ENCODE results near the gene MPI. TPM values are rescaled to one million over a fixed set of nuclear protein-coding genes. Genes with fewer than 3 reads are reported as not detected.
A peak's percentile ranks its signal among the peaks of the same experiment; 100 is the strongest.

Gene MPI
- polyA plus RNA-seq, 1 experiment, result 105 TPM

DNA sequence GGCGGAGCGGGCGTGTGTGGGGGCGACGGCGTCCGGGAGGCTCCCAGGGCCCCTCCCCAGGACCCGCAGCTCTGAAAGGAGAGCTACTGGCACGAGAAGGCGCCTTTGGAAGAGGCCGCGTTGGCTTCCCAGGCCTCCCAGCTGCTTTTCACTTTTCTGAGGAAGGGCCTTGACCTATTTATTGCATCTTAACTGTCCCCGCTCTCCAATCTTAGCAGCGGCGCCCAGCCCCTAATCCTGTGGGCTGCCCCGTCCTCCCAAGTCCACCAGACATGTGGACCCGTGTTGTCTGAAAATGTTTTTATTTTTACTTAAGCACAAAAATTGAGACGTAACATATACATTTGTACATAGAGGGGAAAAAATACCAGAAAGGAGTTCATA, 46.4 kb upstream of the MPI start:
- POLR2A ChIA-PET, result no interaction called here
- TF ChIP-seq, protein P1, sequence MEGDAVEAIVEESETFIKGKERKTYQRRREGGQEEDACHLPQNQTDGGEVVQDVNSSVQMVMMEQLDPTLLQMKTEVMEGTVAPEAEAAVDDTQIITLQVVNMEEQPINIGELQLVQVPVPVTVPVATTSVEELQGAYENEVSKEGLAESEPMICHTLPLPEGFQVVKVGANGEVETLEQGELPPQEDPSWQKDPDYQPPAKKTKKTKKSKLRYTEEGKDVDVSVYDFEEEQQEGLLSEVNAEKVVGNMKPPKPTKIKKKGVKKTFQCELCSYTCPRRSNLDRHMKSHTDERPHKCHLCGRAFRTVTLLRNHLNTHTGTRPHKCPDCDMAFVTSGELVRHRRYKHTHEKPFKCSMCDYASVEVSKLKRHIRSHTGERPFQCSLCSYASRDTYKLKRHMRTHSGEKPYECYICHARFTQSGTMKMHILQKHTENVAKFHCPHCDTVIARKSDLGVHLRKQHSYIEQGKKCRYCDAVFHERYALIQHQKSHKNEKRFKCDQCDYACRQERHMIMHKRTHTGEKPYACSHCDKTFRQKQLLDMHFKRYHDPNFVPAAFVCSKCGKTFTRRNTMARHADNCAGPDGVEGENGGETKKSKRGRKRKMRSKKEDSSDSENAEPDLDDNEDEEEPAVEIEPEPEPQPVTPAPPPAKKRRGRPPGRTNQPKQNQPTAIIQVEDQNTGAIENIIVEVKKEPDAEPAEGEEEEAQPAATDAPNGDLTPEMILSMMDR (IDR thresholded peaks at IDR 0.05; ENCODE audit: insufficient read depth, low read depth, low read length), result peak; percentile 1; the same call in 1 of the 2 replicates
- CTCF ChIA-PET, result interaction anchor here (0.5 to 2.0 kb wide), 7 partner anchors 10 to 77 kb away, joined by 3 to 7 read pairs (median 3); no protein-coding TSS in a partner anchor

DNA sequence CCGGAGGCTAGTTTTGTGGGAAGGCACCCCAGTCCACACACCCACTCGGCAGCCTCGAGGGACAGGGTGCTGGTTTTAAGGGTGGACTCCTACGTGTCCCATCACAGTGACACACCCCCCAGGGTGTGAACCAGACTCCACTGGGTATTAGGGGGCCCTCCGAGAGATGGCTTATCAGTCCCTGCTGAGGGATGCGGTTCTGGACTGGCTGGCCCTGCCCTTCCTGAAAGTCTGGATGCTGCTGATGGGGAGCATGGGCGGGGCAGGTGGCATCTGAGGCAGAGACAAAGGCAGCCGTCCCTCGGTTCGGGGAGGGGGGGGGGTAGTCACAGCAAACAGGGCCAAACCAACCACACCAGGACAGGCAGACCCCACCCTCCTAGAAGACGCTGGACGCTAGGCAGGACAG, 45.9 kb upstream of the MPI start:
- peaks cover 10% of the 10 kb centered on the region for H3K36me3 ChIP-seq (ENCODE audit: control insufficient read depth, insufficient read depth, low read length)
- DNase-seq (ENCODE audit: low read depth), result no peak
- TF ChIP-seq, protein P1 (IDR thresholded peaks at IDR 0.05; ENCODE audit: insufficient read depth, low read depth, low read length), result no peak
- no peak overlapping the region for H3K4me3 ChIP-seq (ENCODE audit: low read depth, low read length)
- POLR2A ChIA-PET, result no interaction called here
- CTCF ChIA-PET, result interaction anchor here (0.5 to 2.0 kb wide), 10 partner anchors 10 to 77 kb away, joined by 3 to 7 read pairs (median 3); no protein-coding TSS in a partner anchor
- no peaks in the 10 kb centered on the region for H3K27me3 ChIP-seq (ENCODE audit: control insufficient read depth, insufficient read depth, low read length)

More for the DNA sequence above, 46.4 kb upstream of the MPI start:
- Histone ChIP-seq H3K36me3 (ENCODE audit: control insufficient read depth, insufficient read depth, low read length) (peaks cover 9% of the 10 kb centered on the region), H3K27me3 (ENCODE audit: control insufficient read depth, insufficient read depth, low read length) (no peaks in the 10 kb centered on the region), H3K4me3 (ENCODE audit: low read depth, low read length) (peak overlapping the region; percentile 40)
- no peak for DNase-seq (ENCODE audit: low read depth)

DNA sequence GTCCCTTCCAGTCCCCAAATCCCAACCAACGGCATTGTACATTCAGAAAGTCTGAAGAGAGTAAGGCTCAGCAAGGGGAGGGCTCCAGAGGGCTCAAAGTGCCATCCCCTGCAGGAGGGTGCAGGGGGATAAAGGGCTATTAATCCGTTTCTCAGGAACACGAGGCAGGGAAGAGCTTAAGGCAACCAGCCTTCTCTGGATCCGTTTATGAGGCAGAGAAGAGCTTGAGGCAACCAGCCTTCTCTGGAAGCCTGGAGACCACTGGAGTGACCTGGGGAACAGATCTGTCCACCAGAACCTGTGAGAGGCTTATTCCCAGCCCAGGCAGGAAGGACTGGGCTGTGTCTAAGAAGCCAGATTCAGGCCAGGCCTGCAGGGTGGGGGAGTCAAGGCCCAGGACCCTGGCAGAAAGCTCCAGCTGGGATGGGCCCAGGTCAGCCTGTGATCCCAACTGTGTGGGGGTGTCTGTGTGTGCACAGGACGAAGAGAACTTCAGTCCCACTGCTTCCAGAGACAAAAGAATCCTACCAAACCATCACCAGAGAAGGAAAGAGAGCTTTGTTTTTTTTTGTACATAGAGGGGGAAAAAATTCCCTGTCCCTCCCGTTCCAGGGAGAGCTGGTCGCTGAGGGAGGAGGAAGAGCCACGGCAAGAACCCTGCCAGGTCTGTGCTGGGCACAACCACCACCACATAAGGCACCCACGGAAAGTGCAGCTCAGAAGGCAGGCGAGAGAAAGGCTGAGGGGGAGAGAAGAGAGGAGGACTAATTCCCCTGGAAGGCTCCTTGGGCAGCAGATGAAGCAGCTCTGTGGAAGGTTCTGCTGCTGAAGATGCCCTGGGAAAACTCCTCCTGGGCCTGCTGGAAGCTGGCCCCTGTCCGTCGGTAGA, 45.3 kb upstream of the MPI start:
- DNase-seq (ENCODE audit: low read depth), result no peak
- CTCF ChIA-PET, result interaction anchor here (1.0 to 1.4 kb wide), 4 partner anchors 12 to 75 kb away, joined by 3 to 5 read pairs (median 3); no protein-coding TSS in a partner anchor
- POLR2A ChIA-PET, result no interaction called here
- Histone ChIP-seq H3K4me3 (ENCODE audit: low read depth, low read length) (no peak overlapping the region), H3K27me3 (ENCODE audit: control insufficient read depth, insufficient read depth, low read length) (no peaks in the 10 kb centered on the region), H3K36me3 (ENCODE audit: control insufficient read depth, insufficient read depth, low read length) (peaks cover 10% of the 10 kb centered on the region)
- TF ChIP-seq, protein P1 (IDR thresholded peaks at IDR 0.05; ENCODE audit: insufficient read depth, low read depth, low read length), result no peak

DNA sequence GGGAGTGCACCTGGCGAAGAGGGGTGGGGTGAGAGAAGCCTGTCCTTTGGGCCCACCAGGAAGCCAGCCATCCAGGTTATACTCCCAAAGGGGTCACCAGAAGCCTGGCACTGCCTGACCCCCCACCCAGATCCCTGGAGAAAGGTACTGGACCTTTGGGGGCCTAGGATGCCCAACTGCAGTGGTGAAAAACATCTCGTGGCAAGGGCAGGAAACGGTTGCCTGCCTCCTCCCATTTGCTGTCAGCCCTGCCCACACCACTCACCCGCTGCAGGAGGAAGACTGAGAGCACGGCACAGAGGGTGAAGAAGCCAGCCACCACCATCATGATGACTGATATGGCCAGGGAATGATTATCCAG, 44.7 kb upstream of the MPI start:
- TF ChIP-seq, protein P1 (IDR thresholded peaks at IDR 0.05; ENCODE audit: insufficient read depth, low read depth, low read length), result no peak
- ChIA-PET CTCF (interaction anchor here (1.0 to 1.4 kb wide), 4 partner anchors 11 to 76 kb away, joined by 3 to 5 read pairs (median 3); no protein-coding TSS in a partner anchor), POLR2A (no interaction called here)
- no peak for DNase-seq (ENCODE audit: low read depth)
- H3K4me3 ChIP-seq (ENCODE audit: low read depth, low read length), result no peak overlapping the region
- no peaks in the 10 kb centered on the region for H3K27me3 ChIP-seq (ENCODE audit: control insufficient read depth, insufficient read depth, low read length)
- peaks cover 13% of the 10 kb centered on the region for H3K36me3 ChIP-seq (ENCODE audit: control insufficient read depth, insufficient read depth, low read length)

DNA sequence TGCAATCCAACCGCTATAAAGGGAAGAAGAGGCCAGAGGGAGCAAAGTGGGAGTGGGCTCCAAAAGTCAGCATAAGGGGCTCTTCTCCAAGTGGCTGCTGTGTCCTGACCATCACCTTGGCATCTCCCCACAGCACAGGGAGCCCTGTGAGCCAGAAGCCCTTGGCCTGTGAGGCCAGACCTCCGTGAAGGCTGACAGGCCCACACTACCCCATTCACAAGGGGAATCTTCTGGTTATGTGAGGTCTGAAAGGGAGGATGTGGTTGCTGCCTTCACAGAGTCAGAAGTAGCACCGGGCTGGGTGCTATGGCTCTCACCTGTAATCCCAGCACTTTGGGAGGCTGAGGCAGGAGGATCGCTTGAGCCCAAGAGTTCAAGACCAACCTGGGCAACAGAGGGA, 44.3 kb upstream of the MPI start:
- POLR2A ChIA-PET, result no interaction called here
- TF ChIP-seq, protein P1 (IDR thresholded peaks at IDR 0.05; ENCODE audit: insufficient read depth, low read depth, low read length), result no peak
- no peaks in the 10 kb centered on the region for H3K27me3 ChIP-seq (ENCODE audit: control insufficient read depth, insufficient read depth, low read length)
- H3K4me3 ChIP-seq (ENCODE audit: low read depth, low read length), result no peak overlapping the region
- CTCF ChIA-PET, result no interaction called here
- peaks cover 14% of the 10 kb centered on the region for H3K36me3 ChIP-seq (ENCODE audit: control insufficient read depth, insufficient read depth, low read length)
- DNase-seq (ENCODE audit: low read depth), result no peak

All from BJ (cell line).